GM23338 (cell line): ENCODE data around the gene LRRC58. TPM values are rescaled to one million over a fixed set of nuclear protein-coding genes. Genes with fewer than 3 reads are reported as not detected.

ENCODE experiments used
- ATAC-seq: fragments of 200-7000 bp; cut with Tn5 transposase; 3 replicates; pipeline ENCODE4 v1.9.1; 2020
- DNase-seq: peaks from one replicate; pipeline ENCODE4 v3.0.0-alpha.2; 2015; ENCODE audit warnings: low spot score
- H2AFZ ChIP-seq: fragments of 200-600 bp; sonication (generic); 2 replicates; pipeline ENCODE4 v1.8.0; 2016; ENCODE audit warnings: antibody characterized with exemption, mild to moderate bottlenecking, moderate library complexity
- H3F3A ChIP-seq: fragments of 200-600 bp; sonication (generic); replicated peaks from 2 replicates; pipeline ENCODE4 v1.8.0; 2017; ENCODE audit warnings: antibody characterized with exemption, mixed run types, low read depth
- H3K27ac ChIP-seq: fragments of 200-600 bp; sonication (generic); 2 replicates; pipeline ENCODE4 v1.6.1; 2016; ENCODE audit warnings: low read depth
- H3K27me3 ChIP-seq: fragments of 200-600 bp; sonication (generic); 2 replicates; pipeline ENCODE4 v1.8.0; 2016; ENCODE audit warnings: mild to moderate bottlenecking, mixed run types, moderate library complexity; ENCODE audit not compliant: insufficient read depth
- H3K36me3 ChIP-seq: fragments of 200-600 bp; sonication (generic); 2 replicates; pipeline ENCODE4 v1.8.0; 2016; ENCODE audit warnings: mild to moderate bottlenecking; ENCODE audit not compliant: insufficient read depth
- H3K4me1 ChIP-seq: fragments of 200-600 bp; sonication (generic); 2 replicates; pipeline ENCODE4 v1.8.0; 2016; ENCODE audit warnings: mild to moderate bottlenecking, moderate library complexity; ENCODE audit not compliant: insufficient read depth
- H3K4me2 ChIP-seq: fragments of 200-600 bp; sonication (generic); 2 replicates; pipeline ENCODE4 v1.7.1; 2017; ENCODE audit warnings: mixed run types
- H3K4me3 ChIP-seq: fragments of 200-600 bp; sonication (generic); 2 replicates; pipeline ENCODE4 v1.6.1; 2016; ENCODE audit warnings: mixed run types
- H3K79me2 ChIP-seq: fragments of 200-600 bp; sonication (generic); replicated peaks from 2 replicates; pipeline ENCODE4 v1.8.0; 2017; ENCODE audit warnings: mild to moderate bottlenecking; ENCODE audit not compliant: insufficient read depth
- H3K9me2 ChIP-seq: fragments of 200-600 bp; sonication (generic); 2 replicates; pipeline ENCODE4 v1.8.0; 2017; ENCODE audit not compliant: insufficient read depth
- H4K20me1 ChIP-seq: fragments of 200-600 bp; sonication (generic); replicated peaks from 2 replicates; pipeline ENCODE4 v1.8.0; 2017; ENCODE audit warnings: mild to moderate bottlenecking; ENCODE audit not compliant: insufficient read depth
- H3K27ac Mint-ChIP-seq: 2 replicates; pipeline ENCODE4 v1.8.0; 2020; ENCODE audit warnings: inconsistent platforms, mild to moderate bottlenecking, moderate library complexity, mixed read lengths
- H3K27me3 Mint-ChIP-seq: 3 replicates; pipeline ENCODE4 v1.8.0; 2022; ENCODE audit warnings: low read depth, mild to moderate bottlenecking, moderate library complexity, mixed read lengths, inconsistent platforms; ENCODE audit not compliant: insufficient read depth, poor library complexity
- H3K36me3 Mint-ChIP-seq: 3 replicates; pipeline ENCODE4 v1.8.0; 2021; ENCODE audit warnings: low read depth, mild to moderate bottlenecking, inconsistent platforms, moderate library complexity, mixed read lengths
- H3K4me1 Mint-ChIP-seq: 3 replicates; pipeline ENCODE4 v1.8.0; 2020; ENCODE audit warnings: mild to moderate bottlenecking, inconsistent platforms, mixed read lengths
- H3K4me3 Mint-ChIP-seq: 3 replicates; pipeline ENCODE4 v1.8.0; 2021; ENCODE audit warnings: moderate library complexity, mild to moderate bottlenecking, inconsistent platforms, mixed read lengths
- H3K9me3 Mint-ChIP-seq: 3 replicates; pipeline ENCODE4 v1.8.0; 2020; ENCODE audit warnings: moderate library complexity, mild to moderate bottlenecking, inconsistent platforms, mixed read lengths
- CREB1 ChIP-seq: fragments of 250-450 bp; sonication (Bioruptor Pico); IDR thresholded peaks from 2 replicates; pipeline ENCODE4 v1.5.0; 2020; ENCODE audit warnings: low read depth, mild to moderate bottlenecking, moderate library complexity
- EZH2 ChIP-seq: fragments of 200-600 bp; sonication (generic); IDR thresholded peaks from one replicate; pipeline ENCODE4 v1.8.0; 2017; ENCODE audit warnings: antibody characterized with exemption, mild to moderate bottlenecking, low read depth; ENCODE audit not compliant: unreplicated experiment
- EZH2phosphoT487 ChIP-seq: fragments of 200-600 bp; sonication (generic); IDR thresholded peaks from one replicate; pipeline ENCODE4 v1.8.1; 2018; ENCODE audit warnings: antibody characterized with exemption; ENCODE audit not compliant: unreplicated experiment
- JUNB ChIP-seq: IDR thresholded peaks from one replicate; pipeline ENCODE4 v1.6.1; 2016; ENCODE audit warnings: antibody characterized with exemption; ENCODE audit not compliant: unreplicated experiment
- NANOG ChIP-seq: IDR thresholded peaks from 2 replicates; pipeline ENCODE4 v1.6.1; 2016; ENCODE audit warnings: antibody characterized with exemption, borderline replicate concordance
- POLR2AphosphoS5 ChIP-seq: IDR thresholded peaks from 2 replicates; pipeline ENCODE4 v1.6.1; 2016; ENCODE audit warnings: antibody characterized with exemption, low read depth
- REST ChIP-seq: IDR thresholded peaks from one replicate; pipeline ENCODE4 v1.6.1; 2018; ENCODE audit warnings: antibody characterized with exemption; ENCODE audit not compliant: unreplicated experiment
- STAT1 ChIP-seq: IDR thresholded peaks from one replicate; pipeline ENCODE4 v1.6.1; 2016; ENCODE audit warnings: antibody characterized with exemption; ENCODE audit not compliant: unreplicated experiment
- ZNF114 ChIP-seq: fragments of 250-450 bp; sonication (Bioruptor Pico); IDR thresholded peaks from 2 replicates; pipeline ENCODE4 v1.5.0; 2020; ENCODE audit warnings: mild to moderate bottlenecking, moderate library complexity
- ZNF331 ChIP-seq: fragments of 250-450 bp; sonication (Bioruptor Pico); IDR thresholded peaks from 2 replicates; pipeline ENCODE4 v1.5.0; 2020; ENCODE audit warnings: low read depth, mild to moderate bottlenecking, moderate library complexity
- polyA plus RNA-seq: library from polyadenylated mRNA; unstranded; fragments of >200 nt; fragmentation: Nextera tagmentation; extraction: Ambion mirVana; gene quantifications from 2 replicates; pipeline ENCODE4 v1.2.1, GENCODE V29; 2016
- total RNA-seq: library from RNA; depleted of rRNA; stranded (reverse); fragments of >200 nt; shearing (Covaris generic); gene quantifications from 2 replicates; pipeline ENCODE4 v1.2.3, GENCODE V29; 2014
- TF ChIP-seq, protein P1 (sequence below): fragments of 250-450 bp; sonication (Bioruptor Pico); IDR thresholded peaks from 2 replicates; pipeline ENCODE4 v1.5.0; 2020; ENCODE audit warnings: mild to moderate bottlenecking, moderate library complexity
- TF ChIP-seq, protein P2 (sequence below): IDR thresholded peaks from 2 replicates; pipeline ENCODE4 v1.6.1; 2016; ENCODE audit warnings: antibody characterized with exemption
- TF ChIP-seq, protein P3 (sequence below), 2 experiments: fragments of 200-600 bp in 1 of 2; sonication (generic) in 1 of 2; conservative IDR thresholded peaks; 2 replicates each; pipeline versions ENCODE4 v1.5.1 to v1.6.1; 2016 to 2017; ENCODE audit warnings: antibody characterized with exemption in 2 of 2, low read depth in 2 of 2, mild to moderate bottlenecking in 2 of 2, moderate library complexity in 1 of 2

The LRRC58 gene
- total and polyA plus RNA-seq, 2 experiments from 2014 or later, result 7.0 to 23.8 TPM

GRCh38 chr3:120280026-120280425 lies 69.1 kb downstream of the LRRC58 start:
- Histone ChIP-seq H2AFZ (no peak overlapping the region), H3K4me3 (no peak overlapping the region), H4K20me1 (no peaks in the 10 kb centered on the region), H3K79me2 (no peaks in the 10 kb centered on the region), H3F3A (no peaks in the 10 kb centered on the region), H3K4me2 (no peak overlapping the region), H3K36me3 (no peaks in the 10 kb centered on the region), H3K27ac (no peak overlapping the region), H3K9me2 (no peaks in the 10 kb centered on the region), H3K27me3 (peaks cover 15% of the 10 kb centered on the region), H3K4me1 (peaks cover 4% of the 10 kb centered on the region)
- TF ChIP-seq POLR2AphosphoS5 (no peak), JUNB (no peak), NANOG (no peak), STAT1 (no peak), ZNF331 (CRISPR knock-in tag) (no peak), CREB1 (CRISPR knock-in tag) (no peak), REST (no peak), ZNF114 (CRISPR knock-in tag) (no peak), EZH2phosphoT487 (no peak), EZH2 (no peak)
- TF ChIP-seq, protein P1, sequence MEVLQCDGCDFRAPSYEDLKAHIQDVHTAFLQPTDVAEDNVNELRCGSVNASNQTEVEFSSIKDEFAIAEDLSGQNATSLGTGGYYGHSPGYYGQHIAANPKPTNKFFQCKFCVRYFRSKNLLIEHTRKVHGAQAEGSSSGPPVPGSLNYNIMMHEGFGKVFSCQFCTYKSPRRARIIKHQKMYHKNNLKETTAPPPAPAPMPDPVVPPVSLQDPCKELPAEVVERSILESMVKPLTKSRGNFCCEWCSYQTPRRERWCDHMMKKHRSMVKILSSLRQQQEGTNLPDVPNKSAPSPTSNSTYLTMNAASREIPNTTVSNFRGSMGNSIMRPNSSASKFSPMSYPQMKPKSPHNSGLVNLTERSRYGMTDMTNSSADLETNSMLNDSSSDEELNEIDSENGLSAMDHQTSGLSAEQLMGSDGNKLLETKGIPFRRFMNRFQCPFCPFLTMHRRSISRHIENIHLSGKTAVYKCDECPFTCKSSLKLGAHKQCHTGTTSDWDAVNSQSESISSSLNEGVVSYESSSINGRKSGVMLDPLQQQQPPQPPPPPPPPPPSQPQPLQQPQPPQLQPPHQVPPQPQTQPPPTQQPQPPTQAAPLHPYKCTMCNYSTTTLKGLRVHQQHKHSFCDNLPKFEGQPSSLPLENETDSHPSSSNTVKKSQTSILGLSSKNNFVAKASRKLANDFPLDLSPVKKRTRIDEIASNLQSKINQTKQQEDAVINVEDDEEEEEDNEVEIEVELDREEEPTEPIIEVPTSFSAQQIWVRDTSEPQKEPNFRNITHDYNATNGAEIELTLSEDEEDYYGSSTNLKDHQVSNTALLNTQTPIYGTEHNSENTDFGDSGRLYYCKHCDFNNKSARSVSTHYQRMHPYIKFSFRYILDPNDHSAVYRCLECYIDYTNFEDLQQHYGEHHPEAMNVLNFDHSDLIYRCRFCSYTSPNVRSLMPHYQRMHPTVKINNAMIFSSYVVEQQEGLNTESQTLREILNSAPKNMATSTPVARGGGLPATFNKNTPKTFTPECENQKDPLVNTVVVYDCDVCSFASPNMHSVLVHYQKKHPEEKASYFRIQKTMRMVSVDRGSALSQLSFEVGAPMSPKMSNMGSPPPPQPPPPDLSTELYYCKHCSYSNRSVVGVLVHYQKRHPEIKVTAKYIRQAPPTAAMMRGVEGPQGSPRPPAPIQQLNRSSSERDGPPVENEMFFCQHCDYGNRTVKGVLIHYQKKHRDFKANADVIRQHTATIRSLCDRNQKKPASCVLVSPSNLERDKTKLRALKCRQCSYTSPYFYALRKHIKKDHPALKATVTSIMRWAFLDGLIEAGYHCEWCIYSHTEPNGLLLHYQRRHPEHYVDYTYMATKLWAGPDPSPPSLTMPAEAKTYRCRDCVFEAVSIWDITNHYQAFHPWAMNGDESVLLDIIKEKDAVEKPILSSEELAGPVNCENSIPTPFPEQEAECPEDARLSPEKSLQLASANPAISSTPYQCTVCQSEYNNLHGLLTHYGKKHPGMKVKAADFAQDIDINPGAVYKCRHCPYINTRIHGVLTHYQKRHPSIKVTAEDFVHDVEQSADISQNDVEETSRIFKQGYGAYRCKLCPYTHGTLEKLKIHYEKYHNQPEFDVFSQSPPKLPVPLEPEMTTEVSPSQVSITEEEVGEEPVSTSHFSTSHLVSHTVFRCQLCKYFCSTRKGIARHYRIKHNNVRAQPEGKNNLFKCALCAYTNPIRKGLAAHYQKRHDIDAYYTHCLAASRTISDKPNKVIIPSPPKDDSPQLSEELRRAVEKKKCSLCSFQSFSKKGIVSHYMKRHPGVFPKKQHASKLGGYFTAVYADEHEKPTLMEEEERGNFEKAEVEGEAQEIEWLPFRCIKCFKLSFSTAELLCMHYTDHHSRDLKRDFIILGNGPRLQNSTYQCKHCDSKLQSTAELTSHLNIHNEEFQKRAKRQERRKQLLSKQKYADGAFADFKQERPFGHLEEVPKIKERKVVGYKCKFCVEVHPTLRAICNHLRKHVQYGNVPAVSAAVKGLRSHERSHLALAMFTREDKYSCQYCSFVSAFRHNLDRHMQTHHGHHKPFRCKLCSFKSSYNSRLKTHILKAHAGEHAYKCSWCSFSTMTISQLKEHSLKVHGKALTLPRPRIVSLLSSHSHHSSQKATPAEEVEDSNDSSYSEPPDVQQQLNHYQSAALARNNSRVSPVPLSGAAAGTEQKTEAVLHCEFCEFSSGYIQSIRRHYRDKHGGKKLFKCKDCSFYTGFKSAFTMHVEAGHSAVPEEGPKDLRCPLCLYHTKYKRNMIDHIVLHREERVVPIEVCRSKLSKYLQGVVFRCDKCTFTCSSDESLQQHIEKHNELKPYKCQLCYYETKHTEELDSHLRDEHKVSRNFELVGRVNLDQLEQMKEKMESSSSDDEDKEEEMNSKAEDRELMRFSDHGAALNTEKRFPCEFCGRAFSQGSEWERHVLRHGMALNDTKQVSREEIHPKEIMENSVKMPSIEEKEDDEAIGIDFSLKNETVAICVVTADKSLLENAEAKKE (CRISPR knock-in tag), result no peak
- TF ChIP-seq, protein P2, sequence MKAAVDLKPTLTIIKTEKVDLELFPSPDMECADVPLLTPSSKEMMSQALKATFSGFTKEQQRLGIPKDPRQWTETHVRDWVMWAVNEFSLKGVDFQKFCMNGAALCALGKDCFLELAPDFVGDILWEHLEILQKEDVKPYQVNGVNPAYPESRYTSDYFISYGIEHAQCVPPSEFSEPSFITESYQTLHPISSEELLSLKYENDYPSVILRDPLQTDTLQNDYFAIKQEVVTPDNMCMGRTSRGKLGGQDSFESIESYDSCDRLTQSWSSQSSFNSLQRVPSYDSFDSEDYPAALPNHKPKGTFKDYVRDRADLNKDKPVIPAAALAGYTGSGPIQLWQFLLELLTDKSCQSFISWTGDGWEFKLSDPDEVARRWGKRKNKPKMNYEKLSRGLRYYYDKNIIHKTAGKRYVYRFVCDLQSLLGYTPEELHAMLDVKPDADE, result no peak
- TF ChIP-seq, protein P3, sequence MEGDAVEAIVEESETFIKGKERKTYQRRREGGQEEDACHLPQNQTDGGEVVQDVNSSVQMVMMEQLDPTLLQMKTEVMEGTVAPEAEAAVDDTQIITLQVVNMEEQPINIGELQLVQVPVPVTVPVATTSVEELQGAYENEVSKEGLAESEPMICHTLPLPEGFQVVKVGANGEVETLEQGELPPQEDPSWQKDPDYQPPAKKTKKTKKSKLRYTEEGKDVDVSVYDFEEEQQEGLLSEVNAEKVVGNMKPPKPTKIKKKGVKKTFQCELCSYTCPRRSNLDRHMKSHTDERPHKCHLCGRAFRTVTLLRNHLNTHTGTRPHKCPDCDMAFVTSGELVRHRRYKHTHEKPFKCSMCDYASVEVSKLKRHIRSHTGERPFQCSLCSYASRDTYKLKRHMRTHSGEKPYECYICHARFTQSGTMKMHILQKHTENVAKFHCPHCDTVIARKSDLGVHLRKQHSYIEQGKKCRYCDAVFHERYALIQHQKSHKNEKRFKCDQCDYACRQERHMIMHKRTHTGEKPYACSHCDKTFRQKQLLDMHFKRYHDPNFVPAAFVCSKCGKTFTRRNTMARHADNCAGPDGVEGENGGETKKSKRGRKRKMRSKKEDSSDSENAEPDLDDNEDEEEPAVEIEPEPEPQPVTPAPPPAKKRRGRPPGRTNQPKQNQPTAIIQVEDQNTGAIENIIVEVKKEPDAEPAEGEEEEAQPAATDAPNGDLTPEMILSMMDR (conservative IDR thresholded peaks at IDR 0.05; ENCODE audit: low read depth in 2 of 2), result no peak
- H3K4me3 Mint-ChIP-seq, result no peak overlapping the region
- no peaks in the 10 kb centered on the region for H3K9me3 Mint-ChIP-seq
- DNase-seq (no peak), ATAC-seq (no peak)
- H3K36me3 Mint-ChIP-seq, result no peaks in the 10 kb centered on the region
- H3K27ac Mint-ChIP-seq, result no peak overlapping the region
- H3K27me3 Mint-ChIP-seq, result peaks cover 9% of the 10 kb centered on the region
- H3K4me1 Mint-ChIP-seq, result peaks cover 26% of the 10 kb centered on the region
